HuH-7.5 (cell line): ENCODE data around the gene RALB.
"Not testable (repeated sequence)": the region's sequence is repeated elsewhere in the genome, so short reads cannot be mapped to it uniquely, and the experiment has no call there.

Experiments used
- DNase-seq: peaks from one replicate; pipeline ENCODE4 v3.0.0; 2011; ENCODE audit warnings: low spot score

Gene RALB

GRCh38 chr2:120243211-120243610 is 9.4 kb upstream of the RALB start:
- DNase-seq, result no peak

DNA sequence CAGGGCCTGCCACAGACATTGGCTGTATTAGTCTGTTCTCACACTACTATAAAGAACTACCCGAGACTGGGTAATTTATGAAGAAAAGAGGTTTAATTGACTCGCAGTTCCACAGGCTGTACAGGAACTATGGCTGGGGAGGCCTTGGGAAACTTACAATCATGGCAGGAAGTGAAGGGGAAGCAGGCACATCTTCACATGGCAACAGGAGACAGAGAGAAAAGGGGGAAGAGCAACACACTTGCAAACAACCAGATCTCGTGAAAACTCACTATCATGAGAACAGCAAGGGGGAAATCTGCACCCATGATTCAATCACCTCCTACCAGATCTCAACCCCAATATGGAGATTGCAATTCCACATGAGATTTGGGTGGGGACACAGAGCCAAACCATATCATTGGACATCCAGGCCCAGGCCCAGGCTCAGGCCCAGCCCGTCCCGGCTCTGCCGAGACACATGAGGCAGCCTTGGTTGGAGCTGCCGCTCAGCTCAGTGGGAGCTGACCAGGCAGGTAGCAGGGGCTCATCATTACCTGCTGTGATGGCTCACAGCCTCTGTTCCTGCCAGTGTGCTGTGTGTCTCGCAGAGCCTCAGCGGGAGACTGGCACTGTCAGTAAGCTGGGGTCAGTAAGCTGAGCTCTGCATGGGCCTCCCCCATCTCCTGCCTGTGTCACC is 8.6 kb upstream of the RALB start:
- DNase-seq, result no peak

DNA sequence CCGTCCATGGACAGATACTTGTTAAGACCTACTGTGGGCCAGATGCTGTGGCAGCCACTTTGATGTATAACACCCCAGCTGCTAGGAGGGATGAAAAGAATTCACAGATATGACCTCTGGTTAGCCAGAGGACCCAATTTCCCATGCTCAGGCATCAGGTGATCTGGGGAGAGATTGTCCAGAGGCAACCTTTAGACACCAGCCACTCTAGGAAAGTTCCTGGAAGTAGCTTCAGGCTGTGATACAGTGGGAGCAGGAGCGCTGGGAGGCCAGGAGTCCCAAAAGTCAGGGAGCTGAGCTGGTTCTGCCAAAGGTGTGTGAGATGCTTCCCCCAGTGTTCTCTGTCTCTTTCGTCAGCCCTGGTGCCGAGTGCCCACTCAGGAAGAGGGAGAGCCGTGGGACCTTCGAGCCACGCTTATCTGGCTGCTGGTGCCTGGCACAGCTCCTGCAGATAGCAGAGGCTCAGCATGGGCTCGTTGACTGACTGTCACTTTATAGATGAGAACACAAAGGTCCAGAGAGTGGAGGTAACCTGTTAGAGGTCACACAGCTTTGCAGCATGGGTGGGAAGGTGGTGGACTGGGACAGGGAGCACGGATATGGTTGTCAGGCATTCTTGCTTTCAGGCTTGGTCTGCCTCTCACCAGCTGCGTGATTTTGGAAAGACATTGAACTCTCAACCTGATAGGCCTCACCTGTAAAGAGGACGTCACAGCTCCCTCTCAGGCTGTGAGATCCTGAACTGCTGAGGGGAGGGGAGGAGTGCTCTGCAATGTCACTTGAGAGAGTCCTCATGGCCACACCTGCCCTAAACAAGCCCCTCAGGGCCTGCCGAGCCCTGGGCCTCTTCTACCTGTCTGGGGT is 7.8 kb upstream of the RALB start:
- DNase-seq, result no peak

DNA sequence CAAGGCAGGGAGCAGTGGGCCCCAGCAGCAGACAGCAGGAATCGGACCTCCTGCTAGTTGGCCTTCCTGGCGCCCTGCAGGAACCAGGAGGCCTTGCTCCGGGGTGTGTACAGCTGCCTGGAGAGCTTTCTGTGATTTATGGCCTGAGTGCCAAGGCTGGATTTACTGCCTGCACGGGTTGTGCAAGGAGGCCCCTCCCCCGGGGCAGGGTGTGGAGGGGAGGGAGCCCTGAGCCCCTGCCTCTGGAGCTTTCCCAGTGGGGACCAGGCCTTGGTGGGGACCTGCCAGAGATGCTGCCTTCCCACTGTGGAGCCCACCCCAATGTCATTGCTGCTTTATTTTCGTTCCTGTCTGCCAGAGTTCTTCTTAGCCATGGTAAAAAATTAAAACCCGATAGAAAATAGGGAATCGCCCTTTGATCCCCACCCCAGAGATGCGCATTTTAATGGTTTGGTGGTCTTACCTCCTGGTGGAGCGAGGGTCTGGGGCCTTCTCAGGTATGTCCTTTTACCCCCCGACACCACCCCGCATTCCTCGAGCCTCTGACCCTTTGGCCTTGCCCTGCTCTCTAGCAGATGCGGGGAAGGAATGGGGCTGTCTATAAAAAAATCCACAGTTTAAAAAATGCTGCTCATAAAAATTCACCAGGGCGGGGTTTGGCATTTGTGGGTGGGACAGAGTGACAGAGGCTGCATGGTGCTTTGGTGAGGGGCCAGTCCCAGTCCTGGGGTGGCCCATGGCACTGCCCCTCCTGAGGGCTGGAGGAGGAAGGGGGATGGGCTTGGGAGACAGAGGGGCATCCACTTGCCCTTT is 6.9 kb upstream of the RALB start:
- peak; percentile 85 for DNase-seq

DNA sequence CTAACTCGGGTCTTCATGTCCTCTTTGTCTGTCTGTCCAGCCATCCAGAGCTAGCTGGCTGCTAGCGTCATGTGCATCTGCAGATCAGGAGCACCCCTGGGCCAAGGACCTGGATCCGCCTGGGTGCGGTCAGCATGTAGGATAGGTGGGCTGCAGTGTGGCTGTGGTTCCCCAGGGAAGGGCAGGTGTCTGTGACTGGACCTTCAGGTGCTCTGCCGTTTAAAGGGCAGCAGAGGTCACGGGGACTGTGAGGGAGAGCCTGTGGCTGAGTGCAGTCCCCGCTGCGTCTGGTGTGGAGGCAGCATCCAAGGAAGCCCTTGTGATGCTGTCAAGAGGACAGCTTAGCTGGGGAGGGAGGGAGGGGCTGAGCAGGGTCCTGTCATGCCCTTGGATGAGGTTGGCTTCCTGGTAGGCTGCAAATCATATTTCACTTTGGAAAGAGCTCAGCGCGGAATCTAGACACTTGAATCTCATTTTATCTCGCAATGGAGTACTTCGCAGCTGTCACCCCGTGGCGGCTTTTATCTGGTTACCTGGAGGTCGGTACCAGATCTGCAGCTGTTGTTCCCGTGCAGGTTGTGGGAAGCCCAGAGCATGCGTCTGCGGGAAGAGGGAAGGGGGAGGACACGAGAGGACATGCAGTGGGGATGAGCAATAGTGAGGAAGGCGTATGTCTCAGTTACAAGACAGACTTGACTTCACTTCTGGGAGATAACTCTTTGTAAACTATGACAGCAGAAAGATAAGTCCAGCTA is 5.9 kb upstream of the RALB start:
- no peak for DNase-seq

DNA sequence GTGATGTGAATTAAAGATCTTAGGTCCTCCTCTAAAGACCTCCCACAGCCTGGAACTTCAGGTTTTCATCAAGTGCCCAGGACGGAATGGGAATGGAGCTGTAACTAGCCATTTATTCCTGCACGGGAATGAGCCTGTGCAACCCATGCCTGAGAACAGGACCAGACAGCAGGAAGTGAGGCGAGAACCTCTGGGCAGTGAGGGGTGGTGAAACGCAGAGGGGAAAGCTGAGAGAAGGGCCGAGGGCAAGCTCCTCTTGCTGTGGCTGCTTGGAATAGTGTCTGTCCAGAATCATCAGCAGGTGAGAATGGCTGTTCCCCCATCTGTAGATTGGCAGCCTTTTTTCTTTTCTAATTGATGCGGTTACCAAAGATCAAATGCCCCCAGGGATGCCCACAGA is 4.8 kb upstream of the RALB start:
- no peak for DNase-seq

DNA sequence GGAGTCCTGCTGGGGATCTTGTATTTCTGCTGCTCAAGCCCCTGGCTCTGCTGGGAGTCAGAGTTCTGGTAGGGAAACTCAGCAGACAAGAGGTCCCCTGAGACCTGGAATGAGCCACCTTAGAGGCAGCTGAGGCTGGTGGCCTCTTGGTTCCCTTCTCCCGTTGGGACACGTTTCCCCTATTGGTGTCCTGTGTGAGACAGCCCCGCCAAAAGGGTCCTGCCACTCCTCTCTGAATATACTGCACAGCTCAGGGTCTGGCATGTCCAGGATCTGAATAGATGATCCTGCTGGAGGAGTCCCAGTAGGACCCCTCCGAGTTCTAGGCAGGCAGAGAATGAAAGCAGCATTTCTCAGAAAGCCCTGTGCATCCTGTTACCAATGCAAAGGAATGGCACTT is 2.0 kb upstream of the RALB start:
- DNase-seq, result no peak

DNA sequence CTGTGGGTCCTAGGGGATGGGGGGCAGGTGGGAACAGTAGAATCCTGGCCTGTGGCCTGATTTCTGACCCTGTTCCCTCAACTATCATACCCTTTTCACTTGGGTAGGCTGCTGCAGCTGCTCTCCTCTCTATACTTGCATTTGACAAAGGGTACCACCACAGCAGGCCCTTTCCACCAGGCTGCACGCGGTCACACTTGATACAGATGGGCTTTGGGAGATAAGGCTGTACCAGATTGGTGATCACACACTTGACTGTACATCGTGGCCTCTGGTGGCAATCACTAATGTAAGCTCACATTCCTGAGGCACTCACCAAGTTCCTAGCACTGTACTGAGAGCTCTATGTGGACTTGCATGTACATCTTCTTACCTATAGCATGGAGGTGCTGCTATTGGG is 1.6 kb upstream of the RALB start:
- no peak for DNase-seq

- DNase-seq, result no peak
These were observed 800 bp upstream of the RALB start for GRCh38 chr2:120251880-120252224.

DNA sequence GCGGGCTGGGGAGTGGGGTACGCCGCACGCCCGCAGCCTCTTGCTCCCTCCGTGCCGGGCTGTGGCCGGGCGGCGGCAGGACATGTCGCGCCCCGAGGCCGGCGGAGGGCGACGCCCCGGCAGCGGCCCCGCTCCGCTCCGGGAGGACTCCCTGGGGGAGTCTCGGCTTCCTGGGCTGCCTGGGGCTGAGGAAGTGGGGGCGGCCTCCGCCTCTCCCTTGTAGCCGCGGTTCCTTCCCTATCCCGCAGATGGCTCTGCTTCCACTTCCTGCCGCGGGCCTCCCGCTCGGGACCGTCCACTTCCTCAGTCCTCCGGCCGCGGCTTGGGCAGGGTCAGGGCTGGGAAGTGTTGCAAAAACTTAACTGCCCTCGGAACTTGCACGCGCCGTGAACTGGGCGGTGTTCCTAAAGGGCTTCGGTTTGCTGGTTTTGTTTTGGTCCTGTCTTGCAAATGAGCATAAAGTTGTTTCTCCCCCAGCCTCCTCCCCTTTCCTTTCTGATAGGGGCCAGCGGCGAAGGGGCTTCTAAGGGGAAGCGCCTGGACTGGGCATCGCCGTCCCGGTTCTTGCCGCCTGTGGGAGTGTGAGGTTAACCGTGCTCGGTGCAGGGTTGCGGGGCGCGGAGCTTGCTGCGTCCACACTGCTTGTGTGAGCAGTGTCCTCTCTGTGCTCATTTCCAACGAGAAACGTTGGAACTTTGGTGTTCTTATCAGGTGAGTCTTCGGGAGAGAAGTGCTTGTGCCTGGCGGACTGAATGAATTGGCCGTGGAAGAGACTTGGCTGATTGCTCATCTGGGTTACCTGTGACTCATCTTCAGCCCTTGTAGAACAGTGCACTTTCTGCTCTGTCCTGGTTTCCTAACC is 600 bp downstream of the RALB start:
- peak; percentile 71 for DNase-seq

DNA sequence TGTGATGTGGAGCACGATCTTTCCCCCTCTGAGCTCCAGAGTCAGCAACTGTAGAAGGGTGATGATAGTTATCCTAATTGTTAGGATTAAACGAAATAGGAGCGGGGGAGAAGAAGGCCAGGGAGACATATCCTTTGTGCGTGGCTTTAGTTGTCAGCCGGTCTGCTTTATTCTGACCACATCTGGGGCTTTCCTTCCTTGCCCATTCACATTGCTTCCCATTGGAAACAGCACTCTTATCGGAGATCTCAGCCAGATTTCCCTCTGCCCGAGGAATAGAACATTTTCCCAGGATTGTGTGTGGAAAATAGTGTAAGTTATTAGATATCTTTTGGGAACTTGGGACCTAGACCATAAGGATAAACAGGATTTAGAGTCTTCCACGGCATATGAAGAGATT is 1.5 kb downstream of the RALB start:
- DNase-seq, result no peak

DNA sequence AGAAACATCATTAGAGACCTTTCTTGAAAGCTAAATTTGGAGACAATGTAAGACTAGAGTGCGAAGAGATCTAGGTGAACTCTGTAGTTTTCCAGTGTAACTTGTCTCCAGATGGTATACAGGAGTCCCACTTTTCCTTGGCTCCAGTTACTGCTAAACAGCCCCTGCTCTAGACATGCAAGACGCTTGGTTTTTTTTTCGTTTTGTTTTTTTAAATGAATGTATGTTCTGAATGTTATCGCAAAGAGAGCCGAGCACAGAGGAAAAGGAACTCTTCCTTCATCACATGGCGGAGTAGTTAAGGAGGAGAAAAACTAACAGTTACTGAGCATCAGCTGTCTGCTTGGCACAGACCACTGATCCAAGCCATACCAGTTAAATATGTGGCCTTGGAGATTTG is 2.4 kb downstream of the RALB start:
- no peak for DNase-seq

DNA sequence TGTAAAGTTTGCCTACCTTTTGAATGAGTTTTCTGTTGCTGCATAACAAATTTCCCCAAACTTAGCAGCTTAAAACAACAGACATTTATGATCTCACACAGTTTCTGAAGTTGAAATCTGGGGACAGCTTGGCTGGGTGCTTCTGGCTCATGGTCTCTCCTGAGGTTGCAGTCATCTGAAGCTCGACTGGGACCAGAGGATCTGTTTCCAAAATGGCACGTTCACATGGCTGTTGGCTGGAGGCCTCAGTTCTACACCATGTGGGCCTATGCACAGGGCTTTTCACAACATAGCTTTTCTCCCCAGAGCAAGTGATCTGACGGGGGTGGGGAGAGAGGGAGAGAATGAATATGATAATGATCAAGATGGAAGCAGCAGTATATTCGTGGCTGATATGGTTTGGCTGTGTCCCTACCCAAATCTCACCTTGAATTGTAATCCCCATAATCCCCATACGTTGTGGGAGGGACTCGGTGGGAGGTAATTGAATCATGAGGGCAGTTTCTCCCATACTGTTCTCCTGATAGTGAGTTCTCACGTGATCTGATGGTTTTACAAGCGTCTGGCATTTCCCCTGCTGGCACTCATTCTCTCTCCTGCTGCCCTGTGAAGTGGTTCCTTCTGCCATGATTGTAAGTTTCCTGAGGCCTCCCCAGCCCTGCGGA is 3.5 kb downstream of the RALB start:
- no peak for DNase-seq

DNA sequence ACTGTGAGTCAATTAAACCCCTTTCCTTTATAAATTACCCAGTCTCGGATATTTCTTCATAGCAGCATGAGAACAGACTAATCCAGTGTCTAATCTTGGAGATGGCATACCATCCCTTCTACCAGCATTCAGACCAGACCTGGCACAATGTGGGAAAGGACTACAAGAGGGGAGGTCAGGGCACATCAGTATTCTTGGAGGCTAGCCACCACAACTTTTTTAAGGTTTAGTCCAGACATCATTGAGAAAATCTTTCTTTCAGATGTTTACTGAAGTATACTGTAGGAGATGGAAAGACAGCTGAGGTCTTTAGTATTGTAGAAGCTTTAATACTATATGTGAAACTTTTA is 4.0 kb downstream of the RALB start:
- DNase-seq, result no peak

DNA sequence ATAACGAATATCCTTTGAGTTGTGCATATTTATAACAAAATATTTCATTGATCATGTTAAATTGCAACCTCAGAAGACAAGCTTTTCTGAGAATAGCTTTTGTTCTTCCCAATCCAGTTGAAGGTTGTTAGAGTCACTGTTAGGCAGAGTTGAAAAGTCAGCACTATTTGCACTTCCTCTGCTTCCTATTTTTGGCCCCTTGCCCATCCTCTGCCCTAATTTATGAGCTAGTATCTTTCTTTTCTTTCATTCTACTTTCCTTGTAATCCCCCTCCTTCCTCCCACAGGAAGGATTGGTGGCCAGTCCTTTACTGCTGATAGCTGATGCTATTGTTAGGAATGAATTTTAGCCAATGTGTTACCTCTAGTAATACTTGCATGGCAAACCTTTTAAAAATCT is 4.9 kb downstream of the RALB start:
- DNase-seq, result no peak

GRCh38 chr2:120258196-120258595 is 5.5 kb downstream of the RALB start:
- DNase-seq, result no peak

DNA sequence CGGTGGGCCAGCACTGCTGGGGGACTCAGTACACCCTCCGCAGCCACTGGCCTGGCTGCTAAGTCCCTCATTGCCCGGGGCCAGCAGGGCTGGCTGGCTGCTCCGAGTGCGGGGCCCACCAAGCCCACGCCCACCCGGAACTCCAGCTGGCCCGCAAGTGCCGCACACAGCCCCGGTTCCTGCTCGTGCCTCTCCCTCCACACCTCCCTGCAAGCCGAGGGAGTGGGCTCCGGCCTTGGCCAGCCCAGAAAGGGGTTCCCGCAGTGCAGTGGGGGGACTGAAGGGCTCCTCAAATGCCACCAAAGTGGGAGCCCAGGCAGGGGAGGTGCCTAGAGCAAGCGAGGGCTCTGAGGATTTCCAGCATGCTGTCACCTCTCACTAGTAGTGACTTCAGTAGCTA is 7.3 kb downstream of the RALB start:
- DNase-seq, result not testable (repeated sequence)

- no peak for DNase-seq
These were observed 8.1 kb downstream of the RALB start for GRCh38 chr2:120260736-120261135.

DNA sequence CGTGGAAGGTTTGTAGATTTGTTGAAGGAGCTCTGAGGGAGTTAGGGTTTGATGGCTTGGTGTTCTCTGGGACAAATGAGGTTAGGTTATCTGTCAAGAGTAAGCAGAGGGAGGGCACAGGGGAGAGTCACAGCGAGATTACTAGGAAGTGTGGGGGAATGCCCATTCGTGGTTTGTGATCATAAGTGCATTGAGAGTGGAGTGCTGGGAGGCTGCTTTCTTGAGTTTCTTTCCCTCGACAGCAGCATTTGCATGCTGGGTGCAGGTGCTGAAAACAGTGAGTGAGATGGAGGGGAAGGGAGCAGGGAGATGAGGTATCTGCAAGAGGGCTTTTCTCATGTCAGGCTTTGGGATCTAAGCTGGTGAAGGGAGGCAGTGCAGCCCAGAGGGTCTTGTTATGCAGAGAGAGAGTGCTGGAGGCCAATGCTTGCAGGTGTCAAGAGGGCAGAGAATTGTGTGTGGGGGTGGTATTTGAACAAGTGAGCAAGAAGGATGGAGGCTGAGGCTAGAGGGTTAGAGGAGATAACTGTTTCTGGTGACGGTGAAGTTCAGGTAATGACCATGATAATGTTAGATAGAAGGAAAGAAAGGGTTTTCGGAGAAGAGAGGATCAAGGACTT is 8.8 kb downstream of the RALB start:
- DNase-seq, result no peak

- no peak for DNase-seq
These were observed 9.5 kb downstream of the RALB start for GRCh38 chr2:120262150-120262549.
